Measurements from ENCODE around the gene ARHGEF19.

The ARHGEF19 gene

GRCh38 chr1:16170283-16170673 is 42.2 kb downstream of the ARHGEF19 start:
- TF ChIP-seq, protein P1, sequence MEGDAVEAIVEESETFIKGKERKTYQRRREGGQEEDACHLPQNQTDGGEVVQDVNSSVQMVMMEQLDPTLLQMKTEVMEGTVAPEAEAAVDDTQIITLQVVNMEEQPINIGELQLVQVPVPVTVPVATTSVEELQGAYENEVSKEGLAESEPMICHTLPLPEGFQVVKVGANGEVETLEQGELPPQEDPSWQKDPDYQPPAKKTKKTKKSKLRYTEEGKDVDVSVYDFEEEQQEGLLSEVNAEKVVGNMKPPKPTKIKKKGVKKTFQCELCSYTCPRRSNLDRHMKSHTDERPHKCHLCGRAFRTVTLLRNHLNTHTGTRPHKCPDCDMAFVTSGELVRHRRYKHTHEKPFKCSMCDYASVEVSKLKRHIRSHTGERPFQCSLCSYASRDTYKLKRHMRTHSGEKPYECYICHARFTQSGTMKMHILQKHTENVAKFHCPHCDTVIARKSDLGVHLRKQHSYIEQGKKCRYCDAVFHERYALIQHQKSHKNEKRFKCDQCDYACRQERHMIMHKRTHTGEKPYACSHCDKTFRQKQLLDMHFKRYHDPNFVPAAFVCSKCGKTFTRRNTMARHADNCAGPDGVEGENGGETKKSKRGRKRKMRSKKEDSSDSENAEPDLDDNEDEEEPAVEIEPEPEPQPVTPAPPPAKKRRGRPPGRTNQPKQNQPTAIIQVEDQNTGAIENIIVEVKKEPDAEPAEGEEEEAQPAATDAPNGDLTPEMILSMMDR (conservative IDR thresholded peaks at IDR 0.05): no peak
- H3K27ac ChIP-seq: no peak overlapping the region

DNA sequence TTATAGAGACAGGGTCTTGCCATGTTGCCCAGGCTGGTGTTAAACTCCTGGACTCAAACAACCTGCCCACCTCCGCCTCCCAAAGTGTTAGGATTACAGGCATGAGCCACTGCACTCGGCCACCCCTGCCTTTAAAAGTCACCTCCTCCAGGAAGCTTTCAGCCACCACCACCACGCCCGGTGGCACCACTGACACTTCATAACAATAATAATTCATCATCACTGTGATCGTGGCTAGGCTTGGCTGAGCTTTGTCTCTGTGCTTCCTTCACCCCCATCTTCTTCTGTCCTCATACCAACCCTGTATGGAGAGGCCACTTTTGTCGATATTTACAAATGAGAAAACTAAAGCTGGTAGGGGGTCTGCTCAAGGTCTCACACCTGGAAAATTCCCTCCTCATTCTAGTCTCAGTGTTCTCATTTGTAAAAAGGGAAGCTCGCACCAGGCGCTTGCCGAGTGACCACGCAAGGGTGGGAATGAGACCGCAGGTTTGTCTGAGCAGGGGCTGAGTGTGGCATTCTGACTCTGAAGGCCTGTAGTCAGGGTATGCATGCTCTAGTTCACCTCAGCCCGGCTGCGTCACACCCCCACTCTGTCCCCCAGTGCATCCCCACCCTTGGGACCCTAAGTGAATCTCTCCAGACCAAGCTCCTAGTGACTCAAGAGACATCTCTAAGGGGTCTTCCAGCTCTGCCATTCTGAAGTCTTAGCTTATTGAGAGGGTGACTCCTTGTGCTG is 43.7 kb downstream of the ARHGEF19 start:
- TF ChIP-seq, protein P1 (conservative IDR thresholded peaks at IDR 0.05): no peak
- no peak overlapping the region for H3K27ac ChIP-seq

DNA sequence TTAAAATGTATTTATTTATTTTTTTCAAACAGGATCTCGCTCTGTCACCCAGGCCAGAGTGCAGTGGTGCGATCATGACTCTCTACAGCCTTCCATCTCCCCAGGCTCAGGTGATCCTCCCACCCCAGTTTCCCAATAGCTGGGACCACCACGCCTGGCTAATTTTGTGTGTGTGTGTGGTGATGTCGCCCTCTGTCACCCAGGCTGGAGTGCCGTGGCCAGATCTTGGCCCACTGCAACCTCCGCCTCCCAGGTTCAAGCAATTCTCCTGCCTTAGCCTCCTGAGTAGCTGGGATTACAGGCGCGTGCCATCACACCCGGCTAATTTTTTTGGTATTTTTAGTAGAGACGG is 44.3 kb downstream of the ARHGEF19 start:
- peak overlapping the region; percentile 49; the same call in 1 of the 2 replicates for H3K27ac ChIP-seq

GRCh38 chr1:16167331-16168143 is 44.9 kb downstream of the ARHGEF19 start:
- TF ChIP-seq, protein P1 (conservative IDR thresholded peaks at IDR 0.05): no peak
- peak overlapping the region; percentile 49; the same call in 1 of the 2 replicates for H3K27ac ChIP-seq

DNA sequence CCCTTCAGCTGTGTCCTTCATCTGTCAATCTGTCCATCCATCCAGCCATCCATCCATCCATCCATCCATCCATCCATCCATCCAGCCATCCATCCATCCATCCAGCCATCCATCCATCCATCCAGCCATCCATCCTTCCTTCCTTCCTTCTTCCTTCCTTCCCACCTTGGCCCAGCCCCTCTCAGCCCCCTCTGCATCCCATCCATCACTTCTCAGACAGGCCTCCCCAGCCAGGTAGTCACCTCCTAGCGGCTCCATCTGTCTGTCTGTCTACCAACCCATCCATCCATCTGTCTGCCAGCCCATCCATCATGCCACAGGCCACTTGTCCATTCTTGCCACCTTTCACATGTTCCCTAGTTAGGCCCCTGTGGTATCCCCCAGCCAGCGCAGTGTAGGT is 46.3 kb downstream of the ARHGEF19 start:
- TF ChIP-seq, protein P1 (conservative IDR thresholded peaks at IDR 0.05): no peak

GRCh38 chr1:16165548-16165947 is 46.9 kb downstream of the ARHGEF19 start:
- TF ChIP-seq, protein P1 (conservative IDR thresholded peaks at IDR 0.05): no peak
- no peak overlapping the region for H3K27ac ChIP-seq

More for the DNA sequence above, 46.3 kb downstream of the ARHGEF19 start:
- no peak overlapping the region for H3K27ac ChIP-seq

DNA sequence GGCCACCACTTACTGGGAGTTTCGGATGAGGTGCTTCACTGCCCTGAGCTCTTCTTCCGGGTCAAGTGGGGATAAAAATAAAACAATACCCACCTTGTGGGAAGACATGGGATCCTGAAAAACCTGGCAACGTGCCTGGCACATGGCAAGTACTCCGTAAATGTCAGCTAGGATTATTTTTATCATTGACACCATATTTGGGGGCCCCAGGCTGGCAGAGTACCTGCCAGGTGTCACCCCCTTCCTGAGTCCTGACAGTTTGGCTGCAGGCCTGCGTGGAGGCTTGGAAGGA is 47.4 kb downstream of the ARHGEF19 start:
- TF ChIP-seq, protein P1 (conservative IDR thresholded peaks at IDR 0.05): no peak
- no peak overlapping the region for H3K27ac ChIP-seq

Measured in VCaP (cell line).